Endodermal cell (in vitro differentiated cells): ENCODE data around the gene PLCG2. TPM values are rescaled to one million over a fixed set of nuclear protein-coding genes. Genes with fewer than 3 reads are reported as not detected.
A peak's percentile ranks its signal among the peaks of the same experiment; 100 is the strongest.

Experiments used
- DNase-seq: peaks from one replicate; pipeline ENCODE4 v3.0.0-alpha.2; 2017
- H3K27ac ChIP-seq: 2 replicates; pipeline ENCODE4 v1.5.1; 2013; ENCODE audit warnings: mild to moderate bottlenecking, low read depth, low read length, moderate library complexity
- H3K27me3 ChIP-seq: 2 replicates; pipeline ENCODE4 v1.6.1; 2013; ENCODE audit warnings: mild to moderate bottlenecking, low read length, moderate library complexity; ENCODE audit not compliant: insufficient read depth, control insufficient read depth, poor library complexity, severe bottlenecking
- H3K36me3 ChIP-seq: 2 replicates; pipeline ENCODE4 v1.7.0; 2013; ENCODE audit warnings: mild to moderate bottlenecking, low read length, moderate library complexity; ENCODE audit not compliant: control insufficient read depth, insufficient read depth
- H3K4me1 ChIP-seq: one replicate; pipeline ENCODE4 v1.7.0; 2013; ENCODE audit warnings: low read length; ENCODE audit not compliant: control insufficient read depth, insufficient read depth
- H3K4me3 ChIP-seq: 2 replicates; pipeline ENCODE4 v1.5.1; 2013; ENCODE audit warnings: mild to moderate bottlenecking, low read length, moderate library complexity
- H3K9ac ChIP-seq: 2 replicates; pipeline ENCODE4 v1.6.1; 2013; ENCODE audit warnings: mild to moderate bottlenecking, low read length, moderate library complexity; ENCODE audit not compliant: poor library complexity, severe bottlenecking; ENCODE audit errors: extremely low read depth
- H3K9me3 ChIP-seq: 2 replicates; pipeline ENCODE4 v1.6.1; 2013; ENCODE audit warnings: mild to moderate bottlenecking, low read length, moderate library complexity; ENCODE audit not compliant: control insufficient read depth
- H3K27ac Mint-ChIP-seq: 2 replicates; pipeline ENCODE4 v1.8.0; 2020; ENCODE audit warnings: mixed read lengths
- H3K27me3 Mint-ChIP-seq: 2 replicates; pipeline ENCODE4 v1.8.0; 2021; ENCODE audit warnings: mild to moderate bottlenecking, mixed read lengths; ENCODE audit not compliant: insufficient read depth
- H3K36me3 Mint-ChIP-seq: 2 replicates; pipeline ENCODE4 v1.8.0; 2020; ENCODE audit warnings: low read depth, mixed read lengths
- H3K4me1 Mint-ChIP-seq: 2 replicates; pipeline ENCODE4 v1.8.0; 2020; ENCODE audit warnings: mixed read lengths
- H3K4me3 Mint-ChIP-seq: 2 replicates; pipeline ENCODE4 v1.8.0; 2020; ENCODE audit warnings: mild to moderate bottlenecking, moderate library complexity, mixed read lengths
- H3K9me3 Mint-ChIP-seq: 2 replicates; pipeline ENCODE4 v1.8.0; 2020; ENCODE audit warnings: mild to moderate bottlenecking, mixed read lengths
- WGBS, 2 experiments: methylation state at CpG; one replicate each; pipeline versions ENCODE4 v1.1.5 to v1.1.7; 2013; ENCODE audit warnings: missing lambda C conversion rate in 2 of 2, mixed read lengths in 1 of 2; ENCODE audit not compliant: insufficient coverage in 1 of 2, insufficient read length in 1 of 2; 5-methylcytosine and 5-hydroxymethylcytosine counted together
- total RNA-seq, 2 donors: library from RNA; stranded (reverse); fragmentation: NEBNext Ultra II Directional in 1 of 2; extraction: Animal tissue kit (Norgen Biotek cat#: 25700) in 1 of 2; gene quantifications; 2 replicates in 1 of 2; 3 replicates in 1 of 2; pipeline ENCODE4 v1.2.1, GENCODE V29; 2021
- TF ChIP-seq, protein P1 (sequence below): fragments of 200-600 bp; sonication (generic); conservative IDR thresholded peaks from 2 replicates; pipeline ENCODE4 v1.5.0; 2021; ENCODE audit warnings: antibody characterized with exemption, mild to moderate bottlenecking

PLCG2 gene
- total RNA-seq, 2 donors from 2014 or later: 34.7 to 48.4 TPM

DNA sequence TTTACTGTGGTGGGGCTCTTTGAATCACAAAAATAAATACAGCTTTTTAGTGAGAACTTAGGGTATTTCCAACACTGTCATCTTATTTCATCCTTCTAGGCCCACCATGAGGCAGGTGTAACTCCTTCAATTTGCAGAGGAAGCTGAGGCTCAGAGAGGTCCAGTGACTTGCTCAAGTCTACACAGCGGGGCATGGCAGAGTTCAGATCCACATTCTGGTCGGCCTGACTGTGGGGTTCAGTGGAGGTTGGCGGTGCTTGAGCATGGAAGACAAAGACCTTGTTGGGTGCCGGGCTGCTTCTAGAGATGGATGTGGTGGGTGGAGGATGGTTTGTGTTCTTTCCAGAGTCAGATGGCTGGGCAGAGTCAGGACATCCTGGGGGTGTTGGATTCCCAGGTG, 39.8 kb downstream of the PLCG2 start:
- Mint-ChIP-seq H3K4me1 (peaks cover 35% of the 10 kb centered on the region), H3K27ac (no peak overlapping the region), H3K27me3 (no peaks in the 10 kb centered on the region), H3K9me3 (no peaks in the 10 kb centered on the region), H3K36me3 (no peaks in the 10 kb centered on the region), H3K4me3 (no peak overlapping the region)
- H3K27me3 ChIP-seq: no peaks in the 10 kb centered on the region
- TF ChIP-seq, protein P1, sequence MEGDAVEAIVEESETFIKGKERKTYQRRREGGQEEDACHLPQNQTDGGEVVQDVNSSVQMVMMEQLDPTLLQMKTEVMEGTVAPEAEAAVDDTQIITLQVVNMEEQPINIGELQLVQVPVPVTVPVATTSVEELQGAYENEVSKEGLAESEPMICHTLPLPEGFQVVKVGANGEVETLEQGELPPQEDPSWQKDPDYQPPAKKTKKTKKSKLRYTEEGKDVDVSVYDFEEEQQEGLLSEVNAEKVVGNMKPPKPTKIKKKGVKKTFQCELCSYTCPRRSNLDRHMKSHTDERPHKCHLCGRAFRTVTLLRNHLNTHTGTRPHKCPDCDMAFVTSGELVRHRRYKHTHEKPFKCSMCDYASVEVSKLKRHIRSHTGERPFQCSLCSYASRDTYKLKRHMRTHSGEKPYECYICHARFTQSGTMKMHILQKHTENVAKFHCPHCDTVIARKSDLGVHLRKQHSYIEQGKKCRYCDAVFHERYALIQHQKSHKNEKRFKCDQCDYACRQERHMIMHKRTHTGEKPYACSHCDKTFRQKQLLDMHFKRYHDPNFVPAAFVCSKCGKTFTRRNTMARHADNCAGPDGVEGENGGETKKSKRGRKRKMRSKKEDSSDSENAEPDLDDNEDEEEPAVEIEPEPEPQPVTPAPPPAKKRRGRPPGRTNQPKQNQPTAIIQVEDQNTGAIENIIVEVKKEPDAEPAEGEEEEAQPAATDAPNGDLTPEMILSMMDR: no peak
- H3K4me3 ChIP-seq: no peak overlapping the region
- 80 to 92% methylated on average over 1 to 4 of the region's 4 CpGs for WGBS, 2 experiments
- no peak for DNase-seq
- H3K9me3 ChIP-seq: no peaks in the 10 kb centered on the region
- no peak overlapping the region for H3K27ac ChIP-seq
- H3K4me1 ChIP-seq: peaks cover 5% of the 10 kb centered on the region
- no peaks in the 10 kb centered on the region for H3K36me3 ChIP-seq
- H3K9ac ChIP-seq: no peak overlapping the region

DNA sequence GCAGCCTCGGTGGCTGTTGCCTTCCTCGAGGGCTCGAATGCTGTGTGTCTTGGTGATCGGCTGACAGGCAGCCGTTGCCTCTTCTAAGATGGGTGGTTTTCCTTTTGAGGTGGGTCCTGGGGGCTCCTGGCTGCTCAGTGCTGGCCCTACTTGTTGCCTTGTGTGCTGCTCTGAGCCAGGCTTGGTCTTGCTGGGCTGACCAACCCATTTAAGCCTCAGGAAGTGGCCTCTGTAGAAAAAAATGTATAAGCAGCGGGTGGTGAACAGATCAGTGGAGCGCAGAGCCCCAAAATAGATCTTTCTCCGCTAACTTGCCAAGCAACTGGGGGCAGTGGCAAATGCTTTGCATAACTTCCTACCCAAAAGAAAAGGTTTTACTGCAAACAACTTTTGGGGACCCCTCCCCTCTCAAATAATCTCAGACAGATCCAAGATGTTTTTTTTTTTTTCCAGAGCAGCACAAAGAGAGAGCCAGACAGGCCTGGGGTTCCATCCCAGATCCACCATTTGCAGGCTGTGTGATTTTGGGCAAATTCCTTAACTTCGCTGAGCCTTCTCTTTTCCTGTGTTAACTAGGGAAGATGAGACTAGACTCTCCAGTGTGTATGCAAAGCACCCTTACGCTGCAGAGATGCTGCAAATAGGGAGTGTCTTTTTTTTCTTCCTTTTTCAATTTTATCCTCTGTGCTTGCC, 42.5 kb downstream of the PLCG2 start:
- Mint-ChIP-seq H3K9me3 (peaks cover 3% of the 10 kb centered on the region), H3K27me3 (no peaks in the 10 kb centered on the region), H3K27ac (peak overlapping the region; percentile 18), H3K36me3 (peaks cover 5% of the 10 kb centered on the region), H3K4me3 (no peak overlapping the region), H3K4me1 (peaks cover 22% of the 10 kb centered on the region)
- no peak overlapping the region for H3K4me3 ChIP-seq
- DNase-seq: no peak
- no peaks in the 10 kb centered on the region for H3K9me3 ChIP-seq
- no peaks in the 10 kb centered on the region for H3K27me3 ChIP-seq
- WGBS, 2 experiments: 70 to 89% methylated on average over 3 to 10 of the region's 10 CpGs
- H3K27ac ChIP-seq: no peak overlapping the region
- no peaks in the 10 kb centered on the region for H3K4me1 ChIP-seq
- TF ChIP-seq, protein P1: no peak
- H3K36me3 ChIP-seq: no peaks in the 10 kb centered on the region
- no peak overlapping the region for H3K9ac ChIP-seq

DNA sequence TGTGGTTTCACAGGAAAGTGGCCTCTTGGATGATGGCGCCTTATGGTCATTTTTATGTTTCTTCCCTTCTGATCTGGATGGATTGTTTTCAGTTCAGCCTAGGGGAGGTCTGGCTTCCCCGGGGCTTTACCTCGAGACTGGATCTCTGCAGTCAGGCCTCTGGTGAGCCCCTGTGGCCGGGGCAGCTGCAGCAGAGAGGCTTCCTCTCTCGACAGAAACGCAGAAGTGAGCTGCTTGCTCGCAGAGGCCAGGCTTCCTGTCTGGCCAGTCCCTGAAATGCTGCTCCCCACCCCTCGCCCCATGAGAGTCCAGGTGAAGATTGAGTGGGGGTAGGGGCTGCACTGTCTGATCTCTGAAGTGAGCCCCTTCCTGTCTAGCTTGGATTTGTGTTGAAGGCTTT, 44.0 kb downstream of the PLCG2 start:
- Mint-ChIP-seq H3K27me3 (no peaks in the 10 kb centered on the region), H3K36me3 (peaks cover 5% of the 10 kb centered on the region), H3K4me3 (no peak overlapping the region), H3K9me3 (peaks cover 3% of the 10 kb centered on the region), H3K27ac (peak overlapping the region; percentile 29), H3K4me1 (peaks cover 20% of the 10 kb centered on the region)
- no peaks in the 10 kb centered on the region for H3K4me1 ChIP-seq
- no peak overlapping the region for H3K27ac ChIP-seq
- DNase-seq: peak; percentile 70
- H3K9ac ChIP-seq: no peak overlapping the region
- H3K36me3 ChIP-seq: no peaks in the 10 kb centered on the region
- no peak overlapping the region for H3K4me3 ChIP-seq
- no peaks in the 10 kb centered on the region for H3K27me3 ChIP-seq
- WGBS, 2 experiments: 80 to 81% methylated on average over 3 to 8 of the region's 8 CpGs
- TF ChIP-seq, protein P1: no peak
- no peaks in the 10 kb centered on the region for H3K9me3 ChIP-seq
